SK-N-MC (cell line): ENCODE data around the gene QPCT.
A peak's percentile ranks its signal among the peaks of the same experiment; 100 is the strongest.

Experiments
- DNase-seq: peaks from one replicate; pipeline ENCODE4 v3.0.0-alpha.2; 2011; ENCODE audit warnings: low read depth, low spot score
- H3K27ac ChIP-seq: fragments of 200-600 bp; sonication (generic); 2 replicates; pipeline ENCODE4 v1.5.1; 2016; ENCODE audit warnings: mixed run types
- H3K36me3 ChIP-seq: fragments of 200-600 bp; sonication (generic); 2 replicates; pipeline ENCODE4 v1.6.1; 2017; ENCODE audit warnings: antibody characterized with exemption, low read length, mixed read lengths; ENCODE audit not compliant: insufficient read depth
- H3K4me3 ChIP-seq: fragments of 200-600 bp; sonication (generic); 2 replicates; pipeline ENCODE4 v1.5.1; 2016
- H3K9ac ChIP-seq: fragments of 200-600 bp; sonication (generic); 2 replicates; pipeline ENCODE4 v1.8.0; 2017; ENCODE audit warnings: mixed run types, mixed read lengths; ENCODE audit not compliant: insufficient read length
- H3K9me3 ChIP-seq: fragments of 200-600 bp; sonication (generic); 2 replicates; pipeline ENCODE4 v1.6.1; 2017; ENCODE audit warnings: low read depth, mild to moderate bottlenecking, antibody characterized with exemption, low read length, moderate library complexity, mixed read lengths
- EZH2 ChIP-seq: fragments of 200-600 bp; sonication (generic); IDR thresholded peaks from one replicate; pipeline ENCODE4 v1.6.1; 2017; ENCODE audit warnings: antibody characterized with exemption
- FOXP2 ChIP-seq: optimal IDR thresholded peaks from 2 replicates; pipeline ENCODE3; 2011; ENCODE audit warnings: mild to moderate bottlenecking, moderate library complexity; ENCODE audit not compliant: insufficient read depth; ENCODE audit errors: extremely low read length, control extremely low read depth
- POLR2AphosphoS5 ChIP-seq: IDR thresholded peaks from 2 replicates; pipeline ENCODE4 v1.6.1; 2012; ENCODE audit warnings: mild to moderate bottlenecking, low read depth, low read length, borderline replicate concordance

Gene QPCT

GRCh38 chr2:37389395-37389794, 45.0 kb downstream of the QPCT start:
- no peak for TF ChIP-seq FOXP2
- TF ChIP-seq POLR2AphosphoS5: no peak
- TF ChIP-seq EZH2: no peak
- no peak overlapping the region for H3K27ac ChIP-seq
- H3K9ac ChIP-seq: no peak overlapping the region

GRCh38 chr2:37389989-37390765, 45.7 kb downstream of the QPCT start:
- DNase-seq: no peak
- H3K4me3 ChIP-seq: no peak overlapping the region

More at GRCh38 chr2:37389395-37389794, 45.0 kb downstream of the QPCT start:
- no peaks in the 10 kb centered on the region for H3K9me3 ChIP-seq
- no peaks in the 10 kb centered on the region for H3K36me3 ChIP-seq
- no peak for DNase-seq
- no peak overlapping the region for H3K4me3 ChIP-seq

GRCh38 chr2:37390777-37391176, 46.3 kb downstream of the QPCT start:
- Histone ChIP-seq H3K9me3 (no peaks in the 10 kb centered on the region), H3K9ac (no peak overlapping the region), H3K4me3 (no peak overlapping the region), H3K36me3 (no peaks in the 10 kb centered on the region), H3K27ac (no peak overlapping the region)
- TF ChIP-seq EZH2 (no peak), FOXP2 (no peak), POLR2AphosphoS5 (no peak)
- DNase-seq: no peak

More at GRCh38 chr2:37389989-37390765, 45.7 kb downstream of the QPCT start:
- H3K36me3 ChIP-seq: no peaks in the 10 kb centered on the region
- peak; percentile 26; the same call in 1 of the 2 replicates for TF ChIP-seq POLR2AphosphoS5
- no peak for TF ChIP-seq EZH2
- no peak overlapping the region for H3K27ac ChIP-seq
- H3K9ac ChIP-seq: no peak overlapping the region
- no peaks in the 10 kb centered on the region for H3K9me3 ChIP-seq

GRCh38 chr2:37391711-37392110, 47.3 kb downstream of the QPCT start:
- Histone ChIP-seq H3K27ac (no peak overlapping the region), H3K36me3 (no peaks in the 10 kb centered on the region), H3K9me3 (no peaks in the 10 kb centered on the region), H3K9ac (no peak overlapping the region), H3K4me3 (no peak overlapping the region)
- DNase-seq: no peak
- TF ChIP-seq EZH2: no peak

GRCh38 chr2:37392428-37392827, 48.0 kb downstream of the QPCT start:
- Histone ChIP-seq H3K9ac (no peak overlapping the region), H3K4me3 (no peak overlapping the region), H3K36me3 (no peaks in the 10 kb centered on the region), H3K27ac (no peak overlapping the region), H3K9me3 (no peaks in the 10 kb centered on the region)
- DNase-seq: no peak
- TF ChIP-seq EZH2 (no peak), FOXP2 (no peak), POLR2AphosphoS5 (no peak)

GRCh38 chr2:37394263-37394662, 49.8 kb downstream of the QPCT start:
- DNase-seq: no peak
- H3K9ac ChIP-seq: no peak overlapping the region
- TF ChIP-seq POLR2AphosphoS5: no peak
- no peak for TF ChIP-seq FOXP2
- no peak for TF ChIP-seq EZH2
- H3K4me3 ChIP-seq: no peak overlapping the region
- H3K9me3 ChIP-seq: no peaks in the 10 kb centered on the region
- no peaks in the 10 kb centered on the region for H3K36me3 ChIP-seq
- no peak overlapping the region for H3K27ac ChIP-seq

GRCh38 chr2:37394796-37395555, 50.5 kb downstream of the QPCT start:
- H3K9me3 ChIP-seq: no peaks in the 10 kb centered on the region
- no peak for TF ChIP-seq POLR2AphosphoS5
- no peak for TF ChIP-seq FOXP2
- TF ChIP-seq EZH2: no peak
- H3K9ac ChIP-seq: no peak overlapping the region
- no peak overlapping the region for H3K27ac ChIP-seq
- no peak overlapping the region for H3K4me3 ChIP-seq
- DNase-seq: no peak
- no peaks in the 10 kb centered on the region for H3K36me3 ChIP-seq

- Histone ChIP-seq H3K36me3 (no peaks in the 10 kb centered on the region), H3K9ac (no peak overlapping the region), H3K27ac (no peak overlapping the region), H3K9me3 (no peaks in the 10 kb centered on the region), H3K4me3 (no peak overlapping the region)
- no peak for DNase-seq
- TF ChIP-seq POLR2AphosphoS5: no peak
- TF ChIP-seq EZH2: no peak
- TF ChIP-seq FOXP2: no peak
Measured at GRCh38 chr2:37396890-37397565, 52.6 kb downstream of the QPCT start.
